Measurements from ENCODE around the gene C11orf42.

Gene C11orf42

GRCh38 chr11:6194065-6194581 is 11.2 kb upstream of the C11orf42 start:
- no peak for TF ChIP-seq ESRRG (CRISPR knock-in tag; IDR thresholded peaks at IDR 0.05)
- no peak for TF ChIP-seq TSHZ2 (CRISPR knock-in tag; IDR thresholded peaks at IDR 0.05)
- TF ChIP-seq ZFP30 (CRISPR knock-in tag; IDR thresholded peaks at IDR 0.05) = no peak
- no peak for TF ChIP-seq ZNF565 (CRISPR knock-in tag; conservative IDR thresholded peaks at IDR 0.05; ENCODE audit: low read depth)
- no peak for TF ChIP-seq OSR1 (CRISPR knock-in tag; IDR thresholded peaks at IDR 0.05)
- no peak for TF ChIP-seq PPARA (CRISPR knock-in tag; IDR thresholded peaks at IDR 0.05; ENCODE audit: borderline replicate concordance)
- TF ChIP-seq PATZ1 (CRISPR knock-in tag; IDR thresholded peaks at IDR 0.05; ENCODE audit: borderline replicate concordance) = no peak
- TF ChIP-seq ZFP3 (CRISPR knock-in tag; IDR thresholded peaks at IDR 0.05) = no peak
- no peak for TF ChIP-seq BACH2 (CRISPR knock-in tag; IDR thresholded peaks at IDR 0.05; ENCODE audit: borderline replicate concordance)
- TF ChIP-seq ZNF8 (CRISPR knock-in tag; IDR thresholded peaks at IDR 0.05) = no peak
- TF ChIP-seq ZNF70 (CRISPR knock-in tag; IDR thresholded peaks at IDR 0.05) = no peak
- no peak for TF ChIP-seq SNAI2 (CRISPR knock-in tag; IDR thresholded peaks at IDR 0.05)
- TF ChIP-seq ISL1 (CRISPR knock-in tag; IDR thresholded peaks at IDR 0.05) = no peak
- TF ChIP-seq CREB5 (CRISPR knock-in tag; IDR thresholded peaks at IDR 0.05; ENCODE audit: low read depth) = no peak
- no peak for ATAC-seq

GRCh38 chr11:6196396-6196795 is 9.0 kb upstream of the C11orf42 start:
- no peak for ATAC-seq
- no peak for TF ChIP-seq ZNF8 (CRISPR knock-in tag; IDR thresholded peaks at IDR 0.05)
- no peak for TF ChIP-seq ZFP3 (CRISPR knock-in tag; IDR thresholded peaks at IDR 0.05)
- no peak for TF ChIP-seq CREB5 (CRISPR knock-in tag; IDR thresholded peaks at IDR 0.05; ENCODE audit: low read depth)
- TF ChIP-seq ZNF565 (CRISPR knock-in tag; conservative IDR thresholded peaks at IDR 0.05; ENCODE audit: low read depth) = no peak
- no peak for TF ChIP-seq ISL1 (CRISPR knock-in tag; IDR thresholded peaks at IDR 0.05)
- no peak for TF ChIP-seq PPARA (CRISPR knock-in tag; IDR thresholded peaks at IDR 0.05; ENCODE audit: borderline replicate concordance)
- no peak for TF ChIP-seq ARNTL (CRISPR knock-in tag; IDR thresholded peaks at IDR 0.05; ENCODE audit: borderline replicate concordance, low read depth)
- TF ChIP-seq PATZ1 (CRISPR knock-in tag; IDR thresholded peaks at IDR 0.05; ENCODE audit: borderline replicate concordance) = no peak
- TF ChIP-seq ESRRG (CRISPR knock-in tag; IDR thresholded peaks at IDR 0.05) = no peak
- TF ChIP-seq CSDC2 (CRISPR knock-in tag; IDR thresholded peaks at IDR 0.05) = no peak
- TF ChIP-seq POU6F1 (CRISPR knock-in tag; IDR thresholded peaks at IDR 0.05; ENCODE audit: borderline replicate concordance, low read depth) = no peak
- TF ChIP-seq ZFP30 (CRISPR knock-in tag; IDR thresholded peaks at IDR 0.05) = no peak
- no peak for TF ChIP-seq TSHZ2 (CRISPR knock-in tag; IDR thresholded peaks at IDR 0.05)
- no peak for TF ChIP-seq OSR1 (CRISPR knock-in tag; IDR thresholded peaks at IDR 0.05)
- TF ChIP-seq RARB (CRISPR knock-in tag; IDR thresholded peaks at IDR 0.05) = no peak
- TF ChIP-seq GLIS3 (CRISPR knock-in tag; IDR thresholded peaks at IDR 0.05) = no peak
- TF ChIP-seq ZC3H10 (CRISPR knock-in tag; IDR thresholded peaks at IDR 0.05) = no peak
- TF ChIP-seq CSRNP3 (CRISPR knock-in tag; IDR thresholded peaks at IDR 0.05) = no peak
